Stimulated activated CD8-positive, alpha-beta memory T cell treated with anti-CD3 and anti-CD28 coated beads, Interleukin-7, amount 100 ng/mL, for 4 hours (primary cell): ENCODE results near the gene CDK5RAP1.
"Not testable (repeated sequence)": the region's sequence is repeated elsewhere in the genome, so short reads cannot be mapped to it uniquely, and the experiment has no call there.

Source experiments
- DNase-seq, 2 donors: peaks; one replicate each; pipeline ENCODE4 v3.0.0-alpha.2; 2020; ENCODE audit warnings: low read depth in 2 of 2

CDK5RAP1 gene, protein sequence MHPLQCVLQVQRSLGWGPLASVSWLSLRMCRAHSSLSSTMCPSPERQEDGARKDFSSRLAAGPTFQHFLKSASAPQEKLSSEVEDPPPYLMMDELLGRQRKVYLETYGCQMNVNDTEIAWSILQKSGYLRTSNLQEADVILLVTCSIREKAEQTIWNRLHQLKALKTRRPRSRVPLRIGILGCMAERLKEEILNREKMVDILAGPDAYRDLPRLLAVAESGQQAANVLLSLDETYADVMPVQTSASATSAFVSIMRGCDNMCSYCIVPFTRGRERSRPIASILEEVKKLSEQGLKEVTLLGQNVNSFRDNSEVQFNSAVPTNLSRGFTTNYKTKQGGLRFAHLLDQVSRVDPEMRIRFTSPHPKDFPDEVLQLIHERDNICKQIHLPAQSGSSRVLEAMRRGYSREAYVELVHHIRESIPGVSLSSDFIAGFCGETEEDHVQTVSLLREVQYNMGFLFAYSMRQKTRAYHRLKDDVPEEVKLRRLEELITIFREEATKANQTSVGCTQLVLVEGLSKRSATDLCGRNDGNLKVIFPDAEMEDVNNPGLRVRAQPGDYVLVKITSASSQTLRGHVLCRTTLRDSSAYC

DNA sequence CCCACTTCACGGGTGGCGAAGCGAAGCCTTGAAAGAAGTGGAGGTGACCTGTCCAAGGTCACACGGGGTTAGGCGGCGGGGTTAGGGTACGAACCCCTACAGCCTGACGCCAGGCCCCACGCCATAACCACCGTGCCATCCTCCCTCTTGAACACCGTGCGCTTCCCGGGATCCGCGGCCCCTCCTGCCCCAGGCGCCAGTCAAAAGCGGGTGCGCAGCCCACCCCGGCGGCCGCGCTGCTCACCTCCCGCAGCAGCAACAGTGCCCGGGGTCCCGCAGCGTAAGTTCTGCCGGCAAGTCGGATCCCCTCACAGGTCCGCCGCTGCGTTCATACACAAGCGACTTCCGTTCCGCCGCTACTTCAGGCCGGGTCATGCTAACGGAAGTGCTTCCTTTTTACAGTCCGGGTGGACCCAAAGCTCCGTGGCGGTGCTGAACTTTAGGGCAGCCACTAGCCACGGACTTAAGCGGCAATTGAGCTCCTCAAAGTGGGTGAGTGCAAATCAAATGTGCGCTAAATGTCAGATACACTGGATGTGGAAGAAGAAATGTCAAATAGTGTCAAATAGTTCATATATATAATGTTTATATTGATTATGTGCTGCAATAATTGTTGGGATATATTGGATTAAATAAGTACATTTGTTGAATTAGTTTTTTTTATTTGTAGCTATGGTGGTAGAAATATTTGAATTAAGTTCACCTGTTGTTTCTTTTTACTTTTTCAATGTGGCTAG, at the start of gene CDK5RAP1:
TSS of gene CDK5RAP1 (minus strand) at position 336 of the 737 bp plus-strand sequence. CDS start 4,455 bp downstream, outside the sequence.
- DNase-seq: peak; percentile 74 to 76

DNA sequence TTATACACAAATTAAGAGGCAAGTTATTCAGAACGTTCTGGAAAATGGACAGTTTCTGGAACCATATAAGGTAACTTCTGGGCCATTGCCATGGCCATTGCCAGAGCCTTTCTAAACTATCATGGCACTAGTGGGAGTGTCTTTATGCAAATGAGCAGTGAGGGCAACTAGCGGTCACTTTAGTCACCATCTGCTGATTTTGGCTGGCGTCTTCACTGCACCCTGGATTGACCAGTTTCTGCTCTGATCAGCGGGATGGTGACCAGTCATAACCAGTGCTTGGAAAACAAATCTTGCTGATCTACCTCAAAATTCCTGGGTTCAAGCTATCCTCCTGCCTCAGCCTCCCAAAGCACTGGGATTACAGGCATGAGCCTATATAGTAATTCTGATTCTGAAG, 49.5 kb upstream of the CDK5RAP1 start:
- no peak for DNase-seq

DNA sequence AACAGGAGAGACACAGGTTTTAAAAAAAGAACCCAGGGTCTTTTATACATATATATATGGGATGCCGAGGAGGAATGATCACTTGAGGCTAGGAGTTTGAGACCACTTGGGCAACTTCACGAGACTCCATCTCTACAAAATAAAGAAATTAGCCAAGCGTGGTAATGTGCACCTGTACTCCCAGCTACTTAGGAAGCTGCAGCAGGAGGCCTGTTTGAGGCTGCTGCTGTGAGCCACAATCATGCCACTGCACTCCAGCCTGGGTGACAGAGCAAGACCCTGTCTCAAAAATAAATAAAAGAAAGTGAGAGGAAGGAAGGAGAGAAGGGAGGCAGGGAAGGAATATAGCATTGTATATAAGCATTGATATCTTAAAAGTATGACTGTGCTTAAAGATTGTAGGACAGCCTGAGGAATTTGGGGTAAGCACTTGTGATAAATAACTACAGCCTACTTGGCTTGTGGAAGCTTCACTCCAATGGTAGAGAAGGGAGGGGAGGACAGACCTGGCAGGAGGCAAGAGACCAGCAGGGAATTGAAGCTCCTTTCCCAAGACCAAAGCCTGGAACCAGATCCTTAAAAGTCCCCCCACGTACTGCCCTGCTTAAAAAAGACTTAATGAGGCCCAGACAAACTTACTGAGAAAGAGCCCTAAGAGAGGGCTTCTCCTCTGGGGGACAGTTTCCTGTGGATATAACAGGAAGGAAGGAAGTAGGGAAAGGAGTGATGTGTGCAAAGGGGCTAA, 44.7 kb upstream of the CDK5RAP1 start:
- DNase-seq: no peak

DNA sequence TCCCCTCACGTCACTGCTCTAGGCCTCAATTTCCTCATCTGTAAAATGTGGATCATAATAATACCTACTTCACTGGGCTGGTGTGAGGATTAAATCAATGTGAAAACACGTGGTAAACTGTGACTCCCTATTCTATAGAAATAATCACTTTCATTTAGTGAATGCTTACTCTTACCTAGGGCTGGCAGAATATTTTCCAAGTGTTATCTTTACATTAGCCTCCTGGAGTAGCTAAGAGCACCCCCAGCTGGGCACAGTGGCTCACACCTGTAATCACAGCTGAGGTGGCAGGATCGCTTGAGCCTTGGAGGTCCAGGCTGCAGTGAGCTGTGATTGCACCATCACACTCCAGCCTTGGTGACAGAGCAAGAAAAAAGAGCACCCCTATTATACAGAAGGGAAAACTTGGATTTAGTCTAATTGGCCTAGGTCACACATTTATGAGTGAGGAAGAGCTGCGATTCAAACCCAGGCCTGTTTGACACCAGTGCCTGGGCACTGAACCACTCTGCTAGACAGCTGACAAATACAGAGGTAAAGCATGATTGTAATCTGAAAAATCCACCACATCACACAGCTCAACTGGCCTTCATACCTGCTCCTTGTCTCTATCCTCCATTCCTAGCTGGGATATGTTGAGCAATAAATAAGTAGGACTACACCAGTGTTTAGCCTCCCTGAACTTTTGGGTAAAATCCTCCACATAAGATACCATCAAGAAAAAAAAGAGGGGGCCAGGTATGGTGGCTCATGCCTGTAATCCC, 43.7 kb upstream of the CDK5RAP1 start:
- no peak for DNase-seq

DNA sequence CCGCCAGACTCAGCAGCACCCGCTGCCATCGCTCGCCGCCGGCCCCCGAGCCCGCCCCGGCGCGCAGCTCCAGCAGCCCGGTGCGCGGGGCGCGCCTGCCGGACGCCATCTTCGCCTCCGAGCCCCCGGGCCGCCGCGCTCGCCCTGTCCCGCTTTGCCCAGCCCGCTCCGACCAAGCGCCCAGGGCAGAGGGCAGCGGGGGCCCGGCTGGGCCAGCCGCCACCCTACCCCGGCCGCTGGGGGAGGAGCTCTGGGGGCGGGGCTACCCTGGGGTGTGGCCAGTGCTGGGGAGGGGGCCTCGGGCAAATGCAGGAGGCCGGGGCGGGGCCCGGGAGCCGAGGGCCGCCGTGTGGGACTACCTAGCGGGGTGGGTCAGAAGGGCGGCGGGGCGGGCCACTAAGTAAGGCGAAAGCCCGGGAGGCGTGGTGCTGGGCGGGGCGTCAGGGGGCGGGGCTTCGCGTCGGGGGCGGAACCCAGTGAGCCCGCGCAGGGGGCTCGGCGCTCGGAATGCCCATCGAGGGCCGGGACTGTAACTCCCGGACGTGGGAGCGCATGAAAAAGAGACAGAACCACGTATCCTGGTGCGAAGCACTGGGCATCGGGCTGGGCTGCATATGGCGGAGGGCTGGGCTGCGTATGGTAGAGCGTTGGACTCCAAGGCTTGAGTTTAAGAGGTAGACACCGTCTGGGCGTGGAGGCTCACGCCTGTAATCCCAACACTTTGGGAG, 42.4 kb upstream of the CDK5RAP1 start, which contains the start of gene SNTA1:
TSS of gene SNTA1 (minus strand) at position 252 of the 728 bp plus-strand sequence. CDS start at position 109, 143 bp downstream.
- DNase-seq: peak; percentile 71 to 86

DNA sequence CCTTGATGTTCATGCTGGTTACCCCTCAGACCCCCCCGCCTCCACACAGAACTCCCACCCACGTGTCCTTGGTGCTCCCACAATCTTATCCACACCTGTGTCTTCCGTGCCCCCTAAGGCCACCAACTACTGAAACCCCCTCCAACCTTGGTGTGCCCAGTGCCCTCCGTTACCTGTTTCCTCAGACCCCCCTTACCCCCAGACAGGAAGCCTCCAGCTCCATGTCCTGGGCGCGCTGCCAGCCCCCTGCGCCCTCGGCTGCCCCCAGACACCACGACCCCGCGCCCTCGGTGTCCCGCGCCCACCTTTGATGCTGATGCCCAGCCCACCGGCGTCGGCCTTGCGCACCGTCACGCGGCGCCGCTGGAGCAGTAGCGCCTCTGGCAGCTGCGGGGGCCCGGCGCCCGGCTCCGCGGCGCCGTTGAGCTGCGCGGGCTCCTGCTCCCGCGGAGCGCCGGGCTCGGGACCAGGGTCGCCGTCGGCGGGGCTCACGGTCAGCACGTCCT, 41.7 kb upstream of the CDK5RAP1 start:
- DNase-seq: peak in 1 of 2 donors; percentile 15

DNA sequence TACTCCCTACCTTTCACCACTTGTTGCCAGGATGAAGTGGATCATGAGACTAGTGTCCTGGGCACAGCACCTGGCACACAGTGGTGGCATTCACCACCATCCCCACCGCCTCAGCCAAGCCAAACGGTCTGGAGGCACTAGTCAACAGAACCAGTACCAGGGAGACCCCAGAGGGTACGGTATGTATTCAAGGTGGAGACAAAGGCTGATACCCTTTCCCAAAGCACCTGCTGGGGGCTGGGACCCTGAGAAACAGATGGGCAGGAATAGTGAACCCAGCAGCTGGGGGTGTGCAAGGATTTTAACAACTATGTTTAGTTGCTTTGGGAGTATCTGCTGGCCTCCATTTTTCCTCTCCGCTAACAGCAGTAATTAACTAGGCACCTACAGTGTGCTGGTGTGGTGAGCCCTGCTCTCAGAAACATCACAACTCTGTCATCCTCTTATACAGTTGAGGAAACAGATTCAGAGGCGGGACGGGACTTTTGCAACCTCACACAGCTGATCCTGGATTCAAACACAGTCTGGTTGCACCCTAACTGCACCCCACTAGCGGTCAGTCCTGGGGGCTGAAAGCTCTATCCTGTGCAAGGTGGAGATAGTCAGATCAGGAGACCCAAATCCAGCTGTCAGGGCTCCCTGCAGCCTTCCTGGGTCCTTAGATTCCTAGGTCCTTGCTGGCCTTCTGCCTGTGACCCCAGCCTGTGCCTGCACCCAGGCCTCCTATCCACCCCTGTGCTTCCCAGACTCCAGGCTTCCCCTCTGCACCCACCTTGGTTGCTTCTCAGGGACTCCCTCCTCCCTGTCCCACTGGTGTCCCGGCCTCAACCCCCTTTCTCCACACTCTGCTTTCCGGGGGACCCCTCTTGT, 41.1 kb upstream of the CDK5RAP1 start:
- no peak for DNase-seq

DNA sequence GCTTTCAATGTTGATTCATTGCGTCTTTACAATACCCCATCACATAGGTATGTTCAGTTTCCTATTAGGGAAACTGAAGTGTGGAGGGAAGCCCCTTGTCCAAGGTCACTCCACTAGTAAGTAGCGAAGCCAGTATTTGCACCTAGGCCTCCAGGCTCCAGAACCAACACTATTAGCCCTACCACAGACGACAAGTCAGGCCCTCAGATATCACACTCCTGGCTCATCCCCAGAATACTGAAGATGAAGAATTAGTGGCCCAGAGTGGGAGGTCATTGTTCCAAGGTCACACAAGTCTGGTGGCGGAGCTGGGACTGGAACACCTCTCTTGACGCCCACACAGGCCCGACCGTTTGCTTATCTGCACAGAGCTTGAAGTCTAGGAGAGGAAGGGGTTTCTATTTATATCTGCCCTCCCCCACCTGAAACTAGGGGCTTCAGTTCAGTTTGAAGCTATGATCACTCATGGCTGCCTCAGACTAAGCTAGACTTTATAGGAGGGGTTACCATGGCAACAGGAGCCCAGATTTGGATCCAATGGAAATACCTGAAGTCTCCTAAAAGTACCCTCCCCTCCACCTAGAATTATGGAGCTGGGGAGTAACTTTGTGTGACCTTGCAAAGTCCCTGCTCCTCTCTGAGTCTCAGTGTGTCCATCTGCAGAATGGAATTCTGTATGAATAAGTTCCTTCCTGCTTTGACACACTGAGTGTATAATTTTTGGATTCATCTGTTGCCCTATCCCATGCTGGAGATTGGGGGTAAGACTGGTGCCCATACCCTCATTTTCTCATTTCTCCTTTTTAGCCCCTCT, 40.0 kb upstream of the CDK5RAP1 start:
- no peak for DNase-seq

DNA sequence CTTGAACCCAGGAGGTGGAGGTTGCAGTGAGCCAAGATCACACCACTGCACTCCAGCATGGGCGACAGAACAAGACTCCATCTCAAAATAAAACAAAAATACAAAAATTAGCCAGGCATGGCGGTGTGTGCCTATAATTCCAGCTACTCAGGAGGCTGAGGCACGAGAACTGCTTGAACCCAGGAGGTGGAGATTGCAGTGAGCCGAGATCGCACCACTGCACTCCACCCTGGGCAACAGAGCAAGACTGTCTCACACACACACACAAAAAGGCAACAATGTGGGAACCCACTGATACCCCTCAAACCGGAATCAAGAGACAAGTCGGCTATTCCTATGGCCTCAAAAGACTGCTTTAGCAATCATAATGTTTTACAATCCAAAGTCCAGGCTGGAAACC, 39.2 kb upstream of the CDK5RAP1 start:
- DNase-seq: not testable (repeated sequence)

DNA sequence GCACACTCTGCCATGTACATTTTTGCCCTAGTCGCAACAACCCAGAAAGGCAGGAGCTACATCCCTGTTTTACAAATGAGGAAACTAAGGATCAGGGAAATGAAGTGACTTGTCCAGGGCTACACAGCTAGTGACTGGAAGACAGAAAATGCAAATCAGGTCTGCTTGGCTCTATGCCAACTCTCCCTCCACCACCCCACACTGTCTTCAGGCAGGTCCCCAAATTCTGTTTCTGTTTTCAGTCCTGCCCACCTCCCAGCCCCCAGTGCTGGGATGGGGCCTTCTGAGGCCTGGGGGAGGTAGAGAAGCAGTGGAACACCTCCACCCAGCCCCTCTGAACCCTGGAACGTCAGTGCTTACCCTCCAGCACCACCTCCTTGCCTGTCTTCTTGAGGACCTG, 37.2 kb upstream of the CDK5RAP1 start:
- DNase-seq: no peak

DNA sequence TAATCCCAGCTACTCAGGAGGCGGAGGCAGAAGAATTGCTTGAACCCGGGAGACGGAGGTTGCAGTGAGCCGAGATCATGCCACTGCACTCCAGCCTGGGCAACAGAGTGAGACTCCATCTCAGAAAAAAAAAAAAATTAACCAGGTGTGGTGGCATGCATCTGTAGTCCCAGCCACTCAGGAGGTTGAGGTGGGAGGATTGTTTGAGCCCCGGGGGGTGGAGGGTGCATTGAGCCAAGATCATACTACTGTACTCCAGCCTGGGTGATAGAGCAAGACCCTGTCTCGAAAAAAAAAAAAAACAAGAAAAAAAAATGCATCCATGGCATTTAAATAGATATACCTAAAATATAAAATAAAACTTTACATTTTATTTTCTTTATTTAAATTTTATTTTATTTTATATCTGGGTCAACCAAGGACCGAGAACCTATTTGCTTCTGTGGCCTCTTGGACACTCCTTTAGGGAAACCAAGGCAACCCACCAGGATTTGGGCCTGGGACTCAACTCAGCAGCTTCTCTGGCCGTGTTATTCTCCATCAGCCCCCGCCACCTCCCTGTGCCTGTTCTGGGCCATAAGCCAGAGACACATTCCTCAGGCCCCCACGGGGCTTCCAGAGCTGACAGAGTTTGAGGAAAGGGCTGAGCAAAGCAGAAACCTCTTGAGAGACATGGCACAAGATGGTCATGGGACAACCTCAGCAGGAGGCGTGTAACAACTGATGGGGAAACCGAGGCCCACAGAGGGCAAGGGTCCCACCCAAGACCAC, 36.0 kb upstream of the CDK5RAP1 start:
- DNase-seq: no peak

DNA sequence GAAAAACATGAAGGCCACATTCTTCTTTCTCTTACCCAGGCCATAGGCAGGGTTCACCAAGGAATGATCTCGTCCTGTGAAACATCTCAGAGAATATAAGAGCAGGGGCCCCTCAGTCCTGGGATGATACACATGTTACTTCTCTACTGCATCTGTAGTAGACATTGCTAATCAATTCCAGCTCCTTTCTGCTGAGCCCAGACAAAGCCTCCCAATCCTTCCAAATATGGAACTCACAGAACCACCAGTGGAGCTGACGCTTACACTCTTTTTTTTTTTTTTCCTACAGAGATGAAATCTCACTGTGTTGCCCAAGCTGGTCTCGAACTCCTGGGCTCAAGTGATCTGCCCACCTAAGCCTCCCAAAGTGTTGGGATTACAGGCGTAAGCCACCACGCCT, 33.1 kb upstream of the CDK5RAP1 start:
- no peak for DNase-seq

DNA sequence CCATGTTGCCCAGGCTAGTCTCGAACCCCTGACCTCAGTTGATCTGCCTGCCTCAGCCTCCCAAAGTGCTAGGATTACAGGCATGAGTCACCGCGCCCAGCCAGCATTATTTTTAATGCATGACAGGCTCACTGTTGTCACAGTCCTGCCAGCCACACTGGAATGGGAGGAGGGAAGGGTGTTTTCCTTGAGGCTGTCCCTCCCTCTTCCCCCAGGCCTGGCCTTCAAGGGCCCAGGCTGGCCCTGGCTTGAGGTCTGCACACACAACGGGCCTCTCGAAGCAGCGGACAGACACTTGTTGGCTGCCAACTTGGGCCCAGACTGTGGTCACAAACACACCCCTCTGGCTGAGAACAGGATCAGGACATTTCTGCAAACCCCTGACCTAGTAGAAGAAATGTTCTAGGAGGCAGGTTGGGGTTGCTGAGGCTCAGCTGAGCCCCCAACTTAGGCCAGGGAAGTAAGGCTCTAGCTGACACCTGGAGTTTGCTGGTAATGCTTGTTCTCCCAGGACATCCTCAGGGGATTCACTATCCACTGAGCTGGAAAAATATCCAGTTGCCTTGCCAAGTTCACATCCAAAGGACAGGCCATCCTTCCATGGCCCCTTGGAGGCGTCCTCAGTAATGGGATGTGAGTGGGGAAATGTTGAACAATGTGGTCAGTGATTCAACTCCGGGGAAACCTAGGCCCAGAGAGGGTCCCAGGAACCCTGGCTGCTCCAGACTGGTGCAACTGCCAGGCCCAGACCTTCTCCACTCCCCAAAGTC, 32.3 kb upstream of the CDK5RAP1 start:
- no peak for DNase-seq

DNA sequence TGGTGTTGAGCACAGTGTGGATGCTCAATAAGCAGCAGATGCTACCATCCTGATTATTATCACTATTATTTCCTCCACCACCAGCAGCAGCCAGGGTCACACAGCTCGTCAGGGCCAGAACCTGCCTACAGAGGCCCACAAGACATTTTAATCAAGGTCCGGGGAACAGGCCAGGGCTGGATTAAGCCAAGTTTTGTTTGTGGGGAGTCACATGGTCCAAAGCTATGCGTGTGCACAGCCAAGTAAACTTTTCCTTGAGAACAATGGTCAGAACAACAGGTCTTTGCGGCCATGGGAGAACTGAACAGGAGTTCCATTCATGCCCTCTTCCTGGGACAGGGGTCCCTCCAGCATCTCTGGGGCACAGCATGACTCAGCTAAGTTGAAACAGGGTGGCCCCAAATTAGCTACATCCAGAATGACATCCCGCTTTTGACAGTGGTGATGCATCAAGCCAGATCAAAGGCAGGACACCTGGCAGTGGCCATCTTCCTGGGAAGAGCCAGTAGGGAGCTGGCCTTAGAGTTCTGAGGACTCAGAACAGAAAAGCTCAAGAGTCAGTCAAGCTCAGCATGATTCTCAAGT, 30.6 kb upstream of the CDK5RAP1 start:
- DNase-seq: no peak

DNA sequence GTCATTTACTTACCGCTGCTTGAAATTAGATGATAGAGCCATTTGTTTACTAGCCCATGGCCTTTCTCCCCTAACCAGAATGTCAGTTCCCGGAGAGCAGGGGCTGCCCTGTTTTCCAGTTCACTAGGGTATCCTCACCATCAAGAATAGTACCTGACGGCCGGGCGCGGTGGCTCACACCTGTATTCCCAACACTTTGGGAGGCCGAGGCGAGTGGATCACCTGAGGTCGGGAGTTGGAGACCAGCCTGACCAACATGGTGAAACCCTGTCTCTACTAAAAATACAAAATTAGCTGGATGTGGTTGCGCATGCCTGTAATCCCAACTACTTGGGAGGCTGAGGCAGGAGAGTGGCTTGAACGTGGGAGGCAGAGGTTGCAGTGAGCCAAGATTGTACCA, 22.6 kb upstream of the CDK5RAP1 start:
- not testable (repeated sequence) for DNase-seq

DNA sequence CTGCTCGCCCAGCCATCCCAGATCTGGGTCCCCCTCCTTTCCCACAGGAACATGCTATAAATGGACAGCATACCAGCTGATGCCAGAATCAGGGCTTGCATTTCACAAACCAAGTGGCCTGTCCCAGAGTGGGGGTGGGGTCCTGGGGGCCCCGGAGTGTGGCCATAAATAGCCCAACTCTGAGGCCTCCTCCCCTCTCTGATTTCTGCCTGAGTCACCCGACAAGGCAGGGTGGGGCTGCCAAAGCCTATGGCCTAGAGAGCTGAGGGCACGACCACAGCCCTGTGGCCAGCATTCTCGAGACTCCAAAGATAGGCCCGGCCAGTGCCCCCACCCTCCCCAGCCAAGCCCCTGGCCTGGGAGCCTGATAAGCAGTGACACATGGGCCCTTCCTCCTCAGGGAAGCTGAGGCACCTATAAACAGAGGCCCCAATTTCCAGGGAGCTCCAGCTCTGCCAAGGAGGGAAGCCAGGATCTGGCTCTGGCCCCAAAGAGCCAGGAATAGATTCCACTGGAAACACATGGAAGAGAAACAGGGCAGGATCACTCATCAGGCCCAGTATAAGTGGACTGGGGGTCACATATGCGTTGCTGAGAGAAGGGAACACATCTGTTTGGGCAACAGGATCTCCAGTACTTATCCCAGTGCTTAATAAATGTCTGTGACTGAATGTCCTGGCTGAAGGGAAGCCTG, 22.0 kb upstream of the CDK5RAP1 start:
- DNase-seq: no peak
